22Rv1 (cell line): ENCODE measurements around the gene GUCD1.

Source experiments
- ZFX ChIP-seq: fragments of 450-650 bp; IDR thresholded peaks from 2 replicates; pipeline ENCODE4 v1.6.1; 2017; ENCODE audit warnings: antibody characterized with exemption, borderline replicate concordance
- TF ChIP-seq, protein P1 (sequence below): fragments of 450-650 bp; IDR thresholded peaks from 2 replicates; pipeline ENCODE4 v1.5.1; 2017; ENCODE audit warnings: mild to moderate bottlenecking

DNA sequence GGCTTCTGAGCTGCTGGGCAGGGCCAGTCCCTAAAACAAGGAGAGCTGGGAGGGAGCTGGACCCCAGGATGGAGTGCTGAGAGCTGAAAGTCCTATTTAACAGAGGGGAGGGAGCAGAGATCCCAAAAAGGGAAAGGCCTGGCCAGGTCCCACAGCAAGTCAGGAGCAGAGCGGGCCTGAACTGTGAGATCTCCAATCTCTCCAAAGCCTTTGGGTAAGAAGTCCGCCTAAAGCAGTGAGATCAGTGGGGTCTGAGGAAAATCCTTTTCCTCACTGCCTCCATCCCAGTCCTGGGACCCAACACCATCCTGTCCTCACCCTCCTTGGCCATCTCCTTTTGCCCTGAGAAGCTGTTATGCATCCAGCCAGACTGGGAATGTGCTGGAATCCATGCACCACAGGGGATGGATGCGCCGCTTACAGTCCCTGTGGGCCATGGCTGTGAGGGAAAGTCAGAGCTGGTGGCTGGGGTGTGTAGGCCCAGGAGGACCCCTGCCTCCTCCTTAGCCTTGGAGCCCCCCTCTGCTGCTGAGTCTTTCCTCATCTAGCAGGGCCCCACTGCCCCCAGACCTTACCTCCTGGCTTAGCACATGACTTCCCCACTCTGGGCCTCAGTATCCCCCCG lies 29.3 kb upstream of the GUCD1 start:
- TF ChIP-seq, protein P1, sequence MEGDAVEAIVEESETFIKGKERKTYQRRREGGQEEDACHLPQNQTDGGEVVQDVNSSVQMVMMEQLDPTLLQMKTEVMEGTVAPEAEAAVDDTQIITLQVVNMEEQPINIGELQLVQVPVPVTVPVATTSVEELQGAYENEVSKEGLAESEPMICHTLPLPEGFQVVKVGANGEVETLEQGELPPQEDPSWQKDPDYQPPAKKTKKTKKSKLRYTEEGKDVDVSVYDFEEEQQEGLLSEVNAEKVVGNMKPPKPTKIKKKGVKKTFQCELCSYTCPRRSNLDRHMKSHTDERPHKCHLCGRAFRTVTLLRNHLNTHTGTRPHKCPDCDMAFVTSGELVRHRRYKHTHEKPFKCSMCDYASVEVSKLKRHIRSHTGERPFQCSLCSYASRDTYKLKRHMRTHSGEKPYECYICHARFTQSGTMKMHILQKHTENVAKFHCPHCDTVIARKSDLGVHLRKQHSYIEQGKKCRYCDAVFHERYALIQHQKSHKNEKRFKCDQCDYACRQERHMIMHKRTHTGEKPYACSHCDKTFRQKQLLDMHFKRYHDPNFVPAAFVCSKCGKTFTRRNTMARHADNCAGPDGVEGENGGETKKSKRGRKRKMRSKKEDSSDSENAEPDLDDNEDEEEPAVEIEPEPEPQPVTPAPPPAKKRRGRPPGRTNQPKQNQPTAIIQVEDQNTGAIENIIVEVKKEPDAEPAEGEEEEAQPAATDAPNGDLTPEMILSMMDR, result no peak
- no peak for TF ChIP-seq ZFX
